Body of pancreas (tissue), 2 donors: Measurements from ENCODE around the gene ZNF232. TPM values are rescaled to one million over a fixed set of nuclear protein-coding genes. Genes with fewer than 3 reads are reported as not detected.

Source experiments
- small RNA-seq: library from RNA; depleted of rRNA; stranded (forward); fragments of <200 nt; gene quantifications from one replicate; pipeline ENCODE3, GENCODE V24; 2016
- total RNA-seq, 2 donors: library from RNA; depleted of rRNA; stranded (reverse); fragments of >200 nt; gene quantifications; one replicate each; pipeline ENCODE4 v1.1.0, GENCODE V29; 2016

Gene ZNF232
- total RNA-seq, 2 donors from 2014 or later, result 3.9 to 4.0 TPM

Small RNA genes within 50 kb of the gene (small RNA-seq; reads per million reads assigned to genes)
- gene AC012146.4, result not detected

Other genes starting within 250 kb of the ZNF232 start
- gene C17orf107, start 212.3 kb downstream of the ZNF232 start, total RNA-seq, result 10 to 100 TPM in 1 of 2 donors, 1 to 10 TPM in 1; 5.2 to 11.9 TPM
- 1 to 10 TPM in 1 of 2 donors, under 1 TPM in 1; 0.33 to 1.8 TPM for gene CHRNE, start 208.8 kb downstream of the ZNF232 start, total RNA-seq
- gene GP1BA, start 179.6 kb downstream of the ZNF232 start, total RNA-seq, result not detected
- 10 to 100 TPM; 23.7 to 33.2 TPM for gene SLC25A11, start 171.8 kb downstream of the ZNF232 start, total RNA-seq
- 10 to 100 TPM; 23.1 to 37.6 TPM for gene RNF167, start 171.6 kb downstream of the ZNF232 start, total RNA-seq
- 100 to 1,000 TPM; 164 to 180 TPM for gene PFN1, start 163.3 kb downstream of the ZNF232 start, total RNA-seq
- 1 to 10 TPM; 3.3 to 3.6 TPM for gene ENO3, start 160.8 kb downstream of the ZNF232 start, total RNA-seq
- 10 to 100 TPM; 26.2 to 29.0 TPM for gene SPAG7, start 144.1 kb downstream of the ZNF232 start, total RNA-seq
- gene CAMTA2, start 124.2 kb downstream of the ZNF232 start, total RNA-seq, result 10 to 100 TPM; 17.1 to 48.8 TPM
- 1 to 10 TPM in 1 of 2 donors, not detected in 1; 1.0 TPM for gene INCA1, start 114.4 kb downstream of the ZNF232 start, total RNA-seq
- 10 to 100 TPM; 43.1 to 54.4 TPM for gene KIF1C, start 113.9 kb downstream of the ZNF232 start, total RNA-seq
- gene SLC52A1, start 76.5 kb downstream of the ZNF232 start, total RNA-seq, result not detected
- 1 to 10 TPM; 5.3 to 5.4 TPM for gene ZFP3, start 33.4 kb downstream of the ZNF232 start, total RNA-seq
- gene USP6, start 4.2 kb upstream of the ZNF232 start, total RNA-seq, result not detected
- gene ZNF594, start 80.0 kb upstream of the ZNF232 start, total RNA-seq, result 1 to 10 TPM; 4.4 to 6.9 TPM
- 1 to 10 TPM in 1 of 2 donors, under 1 TPM in 1; 0.33 to 2.1 TPM for gene SCIMP, start 123.0 kb upstream of the ZNF232 start, total RNA-seq
- 10 to 100 TPM; 14.5 to 17.1 TPM for gene RABEP1, start 170.4 kb upstream of the ZNF232 start, total RNA-seq